Fibroblast of skin of scalp (primary cell): ENCODE measurements around the gene SAP30BP.

Experiments used
- DNase-seq: peaks from one replicate; pipeline ENCODE4 v3.0.0-alpha.2; 2013

SAP30BP gene

DNA sequence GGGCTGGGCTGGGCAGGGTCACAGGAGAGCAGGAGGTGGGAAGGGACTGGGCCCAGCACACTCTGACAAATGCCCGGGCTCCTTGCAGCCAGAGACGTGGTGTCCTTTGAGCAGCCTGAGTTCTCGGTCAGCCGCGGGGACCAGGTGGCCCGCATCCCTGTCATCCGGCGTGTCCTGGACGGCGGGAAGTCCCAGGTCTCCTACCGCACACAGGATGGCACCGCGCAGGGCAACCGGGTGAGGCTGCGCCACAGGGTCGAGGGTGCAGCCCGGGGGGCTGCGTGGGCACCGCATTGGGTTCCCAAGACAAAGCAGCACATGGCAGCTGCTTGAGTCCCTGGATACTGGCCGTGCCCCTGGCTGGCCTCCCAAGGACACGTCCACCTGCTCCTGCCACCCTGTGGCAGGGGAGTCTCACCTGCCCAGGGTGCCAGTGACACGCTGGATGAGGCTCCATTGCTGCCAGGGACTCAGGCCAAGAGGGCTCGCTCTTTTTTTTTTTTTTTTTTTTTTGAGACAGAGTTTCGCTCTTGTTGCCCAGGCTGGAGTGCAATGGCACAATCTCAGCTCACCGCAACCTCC is 76.6 kb downstream of the SAP30BP start:
- DNase-seq = no peak

DNA sequence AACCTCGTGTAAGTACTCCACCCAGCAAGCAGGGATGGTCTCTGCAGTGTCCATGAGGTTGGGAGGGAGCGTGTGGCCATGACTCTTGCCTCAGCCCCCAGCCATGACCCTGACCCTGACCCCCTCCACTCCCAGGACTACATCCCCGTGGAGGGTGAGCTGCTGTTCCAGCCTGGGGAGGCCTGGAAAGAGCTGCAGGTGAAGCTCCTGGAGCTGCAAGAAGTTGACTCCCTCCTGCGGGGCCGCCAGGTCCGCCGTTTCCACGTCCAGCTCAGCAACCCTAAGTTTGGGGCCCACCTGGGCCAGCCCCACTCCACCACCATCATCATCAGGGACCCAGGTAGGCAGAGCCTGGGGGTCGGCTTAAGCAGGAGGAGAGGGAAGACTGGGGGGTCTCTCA is 81.6 kb downstream of the SAP30BP start:
- no peak for DNase-seq

GRCh38 chr17:75749545-75750389 is 82.6 kb downstream of the SAP30BP start:
- peak; percentile 64 for DNase-seq

DNA sequence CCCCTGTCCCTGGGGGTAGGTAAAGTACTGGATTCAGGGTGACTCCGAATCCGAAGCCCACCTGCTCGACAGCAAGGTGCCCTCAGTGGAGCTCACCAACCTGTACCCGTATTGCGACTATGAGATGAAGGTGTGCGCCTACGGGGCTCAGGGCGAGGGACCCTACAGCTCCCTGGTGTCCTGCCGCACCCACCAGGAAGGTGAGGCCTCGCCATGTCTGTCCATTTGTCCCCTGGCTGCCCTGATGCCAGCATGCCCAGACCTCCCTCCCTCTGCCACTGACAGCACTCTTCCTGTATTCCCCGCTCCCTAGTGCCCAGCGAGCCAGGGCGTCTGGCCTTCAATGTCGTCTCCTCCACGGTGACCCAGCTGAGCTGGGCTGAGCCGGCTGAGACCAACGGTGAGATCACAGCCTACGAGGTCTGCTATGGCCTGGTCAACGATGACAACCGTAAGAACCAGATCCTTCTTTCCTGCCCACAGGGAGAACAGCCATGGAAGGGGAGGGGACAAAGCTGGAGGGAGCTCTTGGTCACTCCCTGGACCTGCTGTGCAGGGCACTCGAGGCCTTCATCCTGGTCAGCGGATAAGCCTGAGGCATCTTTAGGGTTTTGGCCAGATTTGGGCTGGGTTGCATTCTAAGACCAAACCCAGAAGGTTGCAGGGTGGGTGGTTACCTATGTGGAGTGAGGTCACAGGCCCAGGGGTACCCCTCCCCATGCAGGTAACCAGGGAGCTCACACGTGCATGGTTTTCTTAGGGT is 83.7 kb downstream of the SAP30BP start:
- no peak for DNase-seq

- no peak for DNase-seq
Measured at GRCh38 chr17:75751676-75752404, 84.7 kb downstream of the SAP30BP start.

DNA sequence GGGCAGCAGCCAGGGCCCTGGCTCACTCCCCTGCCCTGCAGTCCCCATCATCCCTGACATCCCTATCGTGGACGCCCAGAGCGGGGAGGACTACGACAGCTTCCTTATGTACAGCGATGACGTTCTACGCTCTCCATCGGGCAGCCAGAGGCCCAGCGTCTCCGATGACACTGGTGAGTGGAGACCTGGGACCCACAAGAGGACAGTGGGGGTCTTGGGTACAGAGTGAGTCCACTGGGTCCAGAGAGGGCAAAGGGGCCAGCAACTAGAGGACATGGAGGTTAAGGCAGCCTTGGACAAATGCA is 85.2 kb downstream of the SAP30BP start:
- no peak for DNase-seq

DNA sequence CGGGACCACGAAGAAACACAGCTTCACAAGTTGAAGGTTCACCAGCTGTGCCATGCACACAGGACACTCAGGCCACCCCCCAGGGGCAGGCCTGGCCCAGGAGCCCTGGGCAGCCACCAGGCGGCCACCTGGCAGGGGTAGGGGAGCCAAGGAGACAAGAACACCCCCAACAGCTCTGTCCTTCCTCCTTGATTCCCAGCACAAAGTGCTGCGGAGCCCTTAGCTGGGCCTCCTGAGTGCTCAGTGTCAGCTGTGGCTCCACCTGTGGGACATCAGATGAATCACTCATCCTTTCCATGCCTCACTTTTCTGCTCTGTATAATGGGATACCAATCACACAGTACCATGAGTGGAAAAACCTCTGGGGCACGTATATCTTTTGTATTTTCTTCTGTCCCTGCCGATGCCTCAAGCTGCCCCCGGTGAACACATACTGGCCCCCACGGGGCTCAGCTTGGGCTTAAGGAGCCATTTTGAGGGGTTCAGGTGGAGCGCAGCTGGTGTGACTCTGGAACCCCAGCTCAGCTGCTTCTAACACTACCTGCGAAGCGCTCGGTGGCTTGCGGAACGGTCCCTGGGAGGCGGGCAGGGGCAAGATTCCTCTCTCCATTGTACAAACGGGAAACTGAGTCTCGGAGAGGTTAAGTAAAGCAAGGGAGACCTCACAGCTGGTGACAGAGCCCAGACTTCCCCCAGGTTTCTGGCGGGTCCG is 85.8 kb downstream of the SAP30BP start:
- DNase-seq = no peak

DNA sequence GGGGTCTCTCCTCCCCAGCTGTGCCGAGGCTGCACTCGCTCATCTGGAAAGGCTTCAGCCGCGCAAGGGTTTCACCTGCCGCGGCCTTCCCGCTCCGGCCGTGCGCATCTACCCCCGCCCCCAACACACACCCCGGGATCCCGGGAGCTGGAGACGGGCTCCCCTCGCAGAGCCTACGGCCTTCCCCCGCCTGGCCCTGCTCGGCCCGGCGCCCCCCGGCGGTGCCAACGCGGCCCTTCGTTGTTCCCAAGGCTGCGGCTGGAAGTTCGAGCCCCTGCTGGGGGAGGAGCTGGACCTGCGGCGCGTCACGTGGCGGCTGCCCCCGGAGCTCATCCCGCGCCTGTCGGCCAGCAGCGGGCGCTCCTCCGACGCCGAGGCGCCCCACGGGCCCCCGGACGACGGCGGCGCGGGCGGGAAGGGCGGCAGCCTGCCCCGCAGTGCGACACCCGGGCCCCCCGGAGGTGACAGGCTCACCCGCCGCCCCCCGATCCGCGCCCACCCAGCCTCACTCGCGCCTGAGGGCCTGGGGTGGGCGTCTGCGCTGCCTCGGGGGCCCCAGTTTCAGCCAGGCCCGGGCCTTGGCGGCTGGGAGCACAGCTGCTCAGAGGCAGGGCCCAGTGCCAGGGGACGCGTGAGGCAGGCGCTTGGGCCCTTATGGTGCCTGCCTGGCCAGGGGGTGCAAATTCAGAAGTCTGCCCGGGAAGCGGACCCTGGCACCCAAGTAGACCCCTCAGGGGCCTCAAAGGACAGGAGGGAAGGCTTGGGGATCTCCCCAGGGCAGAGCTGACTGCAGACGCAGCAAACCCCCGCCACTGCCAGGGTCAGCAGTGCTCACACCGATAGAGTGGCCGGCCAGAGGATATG is 86.6 kb downstream of the SAP30BP start:
- peak; percentile 82 for DNase-seq

DNA sequence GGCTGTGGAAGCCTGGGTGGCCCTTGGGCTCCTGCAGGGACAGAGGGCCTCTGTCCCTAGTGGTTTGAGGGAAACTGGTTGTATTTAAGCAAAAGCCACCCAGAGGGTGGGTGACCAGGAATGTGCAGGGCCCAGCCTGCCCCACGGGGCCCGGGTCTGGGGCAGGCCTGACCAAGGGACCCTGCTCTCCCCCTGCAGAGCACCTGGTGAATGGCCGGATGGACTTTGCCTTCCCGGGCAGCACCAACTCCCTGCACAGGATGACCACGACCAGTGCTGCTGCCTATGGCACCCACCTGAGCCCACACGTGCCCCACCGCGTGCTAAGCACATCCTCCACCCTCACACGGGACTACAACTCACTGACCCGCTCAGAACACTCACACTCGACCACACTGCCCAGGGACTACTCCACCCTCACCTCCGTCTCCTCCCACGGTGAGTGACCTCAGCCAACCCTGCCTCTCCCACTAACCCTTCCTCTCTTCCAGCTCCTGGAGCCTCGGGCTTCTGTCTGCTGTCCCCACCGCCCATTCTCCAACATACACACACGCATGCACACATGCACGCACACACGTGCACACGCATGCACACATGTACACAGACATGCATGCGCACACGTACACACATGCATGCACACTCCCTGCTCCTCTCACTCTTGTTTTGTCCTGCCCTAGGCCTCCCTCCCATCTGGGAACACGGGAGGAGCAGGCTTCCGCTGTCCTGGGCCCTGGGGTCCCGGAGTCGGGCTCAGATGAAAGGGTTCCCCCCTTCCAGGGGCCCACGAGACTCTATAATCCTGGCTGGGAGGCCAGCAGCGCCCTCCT is 87.5 kb downstream of the SAP30BP start:
- DNase-seq = no peak

DNA sequence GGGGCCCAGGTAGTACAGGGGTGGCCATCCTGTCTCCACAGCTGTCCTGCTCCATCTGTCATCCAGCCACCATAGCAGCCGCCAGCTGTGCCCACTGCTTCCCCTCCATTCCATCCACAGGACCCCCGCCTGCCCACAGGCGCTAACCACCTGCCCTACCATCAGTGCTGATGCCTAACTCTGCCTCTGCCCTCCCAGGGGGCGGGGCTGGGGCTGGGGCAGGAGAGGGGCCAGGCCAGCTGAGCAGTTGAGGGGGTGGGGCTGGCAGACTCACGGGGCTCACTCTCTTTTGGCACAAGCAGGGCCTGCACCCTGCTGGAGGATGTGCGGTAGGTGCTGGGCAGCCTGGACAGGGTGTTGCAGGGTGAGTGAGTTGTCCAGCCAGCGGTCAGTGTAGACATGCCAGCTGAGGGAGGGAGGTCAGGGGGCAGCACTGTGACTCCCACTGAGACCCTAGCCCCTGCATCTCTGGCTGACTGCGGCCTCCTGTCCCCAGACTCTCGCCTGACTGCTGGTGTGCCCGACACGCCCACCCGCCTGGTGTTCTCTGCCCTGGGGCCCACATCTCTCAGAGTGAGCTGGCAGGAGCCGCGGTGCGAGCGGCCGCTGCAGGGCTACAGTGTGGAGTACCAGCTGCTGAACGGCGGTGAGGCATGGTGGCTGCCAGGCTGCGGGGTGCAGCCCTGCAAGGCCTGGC is 88.2 kb downstream of the SAP30BP start:
- no peak for DNase-seq

DNA sequence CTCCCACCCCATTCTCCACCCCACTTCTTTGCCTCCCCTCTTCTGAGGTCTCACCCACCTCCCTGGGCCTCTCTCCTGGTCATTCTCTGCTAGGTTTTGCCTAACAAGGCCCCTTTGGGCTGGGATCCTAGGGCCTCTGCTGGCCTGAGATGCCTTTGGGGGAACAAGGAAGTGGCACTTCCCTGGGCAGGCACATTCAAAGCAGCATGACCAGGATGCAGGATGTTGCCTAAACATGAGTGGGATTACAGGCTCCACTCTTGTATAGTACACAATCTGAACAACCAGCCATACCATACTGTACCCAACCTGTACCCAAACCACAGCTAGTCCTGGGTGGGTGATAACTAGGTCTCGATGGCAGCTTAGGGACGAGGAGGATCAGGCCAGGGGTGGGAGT is 88.9 kb downstream of the SAP30BP start:
- no peak for DNase-seq

DNA sequence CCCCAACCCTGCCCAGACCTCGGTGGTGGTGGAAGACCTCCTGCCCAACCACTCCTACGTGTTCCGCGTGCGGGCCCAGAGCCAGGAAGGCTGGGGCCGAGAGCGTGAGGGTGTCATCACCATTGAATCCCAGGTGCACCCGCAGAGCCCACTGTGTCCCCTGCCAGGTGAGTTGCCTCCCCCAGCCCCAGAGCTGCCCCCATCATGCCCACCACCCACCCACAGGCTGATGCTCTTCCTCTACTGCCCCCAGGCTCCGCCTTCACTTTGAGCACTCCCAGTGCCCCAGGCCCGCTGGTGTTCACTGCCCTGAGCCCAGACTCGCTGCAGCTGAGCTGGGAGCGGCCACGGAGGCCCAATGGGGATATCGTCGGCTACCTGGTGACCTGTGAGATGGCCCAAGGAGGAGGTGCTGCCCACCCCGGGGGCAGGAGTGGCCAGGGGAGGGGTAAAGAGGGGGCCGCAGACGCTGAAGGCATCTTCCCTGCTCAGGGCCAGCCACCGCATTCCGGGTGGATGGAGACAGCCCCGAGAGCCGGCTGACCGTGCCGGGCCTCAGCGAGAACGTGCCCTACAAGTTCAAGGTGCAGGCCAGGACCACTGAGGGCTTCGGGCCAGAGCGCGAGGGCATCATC is 89.4 kb downstream of the SAP30BP start:
- no peak for DNase-seq

DNA sequence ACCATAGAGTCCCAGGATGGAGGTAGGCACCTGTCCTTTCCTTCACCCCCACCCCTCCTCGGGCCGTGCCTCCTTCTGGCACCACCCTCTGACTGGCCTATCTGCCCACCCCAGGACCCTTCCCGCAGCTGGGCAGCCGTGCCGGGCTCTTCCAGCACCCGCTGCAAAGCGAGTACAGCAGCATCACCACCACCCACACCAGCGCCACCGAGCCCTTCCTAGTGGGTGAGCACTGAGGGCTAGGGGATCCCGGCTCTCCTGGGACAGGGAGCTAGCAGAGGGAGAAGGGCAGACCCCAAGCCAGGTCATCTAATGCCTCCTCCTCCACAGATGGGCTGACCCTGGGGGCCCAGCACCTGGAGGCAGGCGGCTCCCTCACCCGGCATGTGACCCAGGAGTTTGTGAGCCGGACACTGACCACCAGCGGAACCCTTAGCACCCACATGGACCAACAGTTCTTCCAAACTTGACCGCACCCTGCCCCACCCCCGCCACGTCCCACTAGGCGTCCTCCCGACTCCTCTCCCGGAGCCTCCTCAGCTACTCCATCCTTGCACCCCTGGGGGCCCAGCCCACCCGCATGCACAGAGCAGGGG is 90.0 kb downstream of the SAP30BP start:
- DNase-seq = no peak
